HG03025 (cell line): Measurements from ENCODE around the gene NOP16.
A peak's percentile ranks its signal among the peaks of the same experiment; 100 is the strongest.

Experiments used
- ATAC-seq: cut with Tn5 transposase; IDR thresholded peaks from one replicate; pipeline ENCODE4 v1.9.1; 2021; ENCODE audit warnings: mild to moderate bottlenecking, moderate library complexity; ENCODE audit not compliant: unreplicated experiment, low FRiP score

NOP16 gene

DNA sequence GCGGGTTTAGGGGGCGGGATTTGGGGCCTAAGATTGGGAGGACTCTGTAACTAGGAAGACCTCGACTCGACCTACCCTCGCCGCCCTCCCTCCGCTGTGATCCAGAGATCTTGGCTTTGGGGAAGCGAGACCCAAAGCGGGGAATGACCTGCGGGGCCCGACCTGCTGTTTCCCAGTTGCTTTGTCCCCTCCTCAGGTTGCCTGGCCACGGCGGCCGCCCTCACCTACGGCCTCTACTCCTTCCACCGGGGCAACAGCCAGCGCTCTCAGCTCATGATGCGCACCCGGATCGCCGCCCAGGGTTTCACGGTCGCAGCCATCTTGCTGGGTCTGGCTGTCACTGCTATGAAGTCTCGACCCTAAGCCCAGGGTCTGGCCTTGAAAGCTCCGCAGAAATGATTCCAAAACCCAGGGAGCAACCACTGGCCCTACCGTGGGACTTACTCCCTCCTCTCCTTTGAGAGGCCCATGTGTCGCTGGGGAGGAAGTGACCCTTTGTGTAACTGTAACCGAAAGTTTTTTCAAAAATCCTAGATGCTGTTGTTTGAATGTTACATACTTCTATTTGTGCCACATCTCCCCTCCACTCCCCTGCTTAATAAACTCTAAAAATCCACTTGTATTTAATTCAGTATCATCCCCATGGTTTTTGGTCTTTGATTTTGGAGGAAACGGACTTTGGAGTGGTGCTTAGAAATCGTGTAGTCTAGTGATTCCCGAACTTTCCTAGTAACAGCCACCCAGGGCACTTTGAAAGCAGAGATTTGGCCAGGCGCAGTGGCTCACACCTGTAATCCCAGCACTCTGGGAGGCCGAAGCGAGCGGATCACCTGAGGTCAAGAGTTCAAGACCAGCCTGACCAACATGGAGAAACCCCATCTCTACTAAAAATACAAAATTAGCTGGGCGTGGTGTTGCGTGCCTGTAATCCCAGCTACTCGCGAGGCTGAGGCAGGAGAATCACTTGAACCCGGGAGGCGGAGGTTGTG lies 1.0 kb upstream of the NOP16 start:
- peak; percentile 27 for ATAC-seq

GRCh38 chr5:176388003-176388443 lies 375 bp downstream of the NOP16 start:
- ATAC-seq, result no peak

- no peak for ATAC-seq
These were observed 943 bp downstream of the NOP16 start for GRCh38 chr5:176387384-176387925.

- ATAC-seq, result no peak
These were observed 1.9 kb downstream of the NOP16 start for GRCh38 chr5:176386491-176386890.

GRCh38 chr5:176384991-176385390 lies 3.4 kb downstream of the NOP16 start:
- ATAC-seq, result no peak

- no peak for ATAC-seq
These were observed 4.0 kb downstream of the NOP16 start for GRCh38 chr5:176384366-176384930.

DNA sequence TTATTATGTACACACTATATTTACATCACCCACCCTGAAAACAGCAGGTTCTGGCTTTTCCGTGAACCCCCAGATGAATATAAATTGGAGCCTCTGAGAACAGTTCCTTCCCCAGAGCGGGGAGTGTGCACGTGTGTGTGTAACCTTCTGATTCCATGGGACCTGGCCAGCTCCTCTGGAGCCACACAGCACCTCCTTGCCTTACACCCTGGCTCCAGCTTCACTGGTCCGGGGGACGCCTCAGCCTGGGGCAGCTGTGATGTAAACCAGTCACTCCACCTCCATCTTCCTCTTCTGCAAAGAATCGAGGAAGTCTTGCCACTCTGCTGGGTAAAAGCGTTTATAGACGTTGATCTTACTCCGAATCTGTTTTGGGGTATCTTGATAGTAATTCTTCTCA lies 4.4 kb downstream of the NOP16 start:
- no peak for ATAC-seq

DNA sequence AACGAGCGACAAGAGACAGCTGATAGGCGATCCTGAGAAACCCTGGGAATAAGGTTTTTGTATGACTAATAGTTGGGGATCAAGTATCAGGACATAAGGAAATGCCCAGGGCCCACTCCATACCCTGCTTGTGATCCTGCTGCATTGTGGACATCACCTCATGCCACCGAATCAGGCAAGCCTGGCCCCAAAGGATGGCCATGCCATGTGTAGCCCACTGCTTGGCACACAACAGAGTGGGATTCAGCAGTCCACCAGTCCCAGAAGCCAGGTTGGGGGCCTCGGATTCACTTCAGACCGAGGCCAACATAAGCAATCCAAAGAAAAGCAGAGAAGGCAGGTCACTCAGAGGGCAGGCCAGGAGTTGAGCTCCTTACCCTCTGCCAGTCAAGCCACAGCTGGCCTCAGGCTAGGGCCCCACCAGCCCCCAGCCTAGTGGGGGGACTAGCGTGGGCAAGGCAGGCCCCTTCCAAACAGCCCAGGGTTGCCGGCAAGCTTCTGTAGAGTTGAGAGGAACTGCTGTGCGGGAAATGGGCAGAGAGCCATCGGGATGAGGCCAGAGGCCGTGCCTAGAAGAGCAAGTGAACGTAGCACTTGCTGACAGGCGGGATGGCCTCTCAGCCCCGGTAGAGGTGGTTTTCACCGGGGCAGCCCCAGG lies 5.0 kb downstream of the NOP16 start:
- no peak for ATAC-seq

- no peak for ATAC-seq
These were observed 5.7 kb downstream of the NOP16 start for GRCh38 chr5:176382721-176383120.

DNA sequence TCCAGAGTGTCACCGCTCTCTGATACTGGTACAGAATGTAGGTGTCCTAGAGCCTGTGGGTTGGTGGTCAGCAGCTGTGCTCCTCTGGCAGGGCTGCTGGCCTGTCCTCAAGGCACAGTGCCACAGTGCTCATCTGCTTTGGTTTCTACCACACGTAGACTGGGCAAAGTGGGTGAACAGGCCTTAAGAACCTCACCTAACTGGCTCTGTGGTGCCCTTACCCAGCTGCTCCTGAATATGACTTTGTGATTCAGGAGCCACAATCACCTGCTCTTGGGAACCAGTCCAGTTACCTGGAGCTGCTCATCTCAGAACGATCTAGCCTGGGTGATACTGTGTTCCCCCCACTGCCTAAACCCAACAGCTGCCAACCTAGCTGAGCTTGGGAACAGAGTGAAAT lies 6.4 kb downstream of the NOP16 start:
- no peak for ATAC-seq

DNA sequence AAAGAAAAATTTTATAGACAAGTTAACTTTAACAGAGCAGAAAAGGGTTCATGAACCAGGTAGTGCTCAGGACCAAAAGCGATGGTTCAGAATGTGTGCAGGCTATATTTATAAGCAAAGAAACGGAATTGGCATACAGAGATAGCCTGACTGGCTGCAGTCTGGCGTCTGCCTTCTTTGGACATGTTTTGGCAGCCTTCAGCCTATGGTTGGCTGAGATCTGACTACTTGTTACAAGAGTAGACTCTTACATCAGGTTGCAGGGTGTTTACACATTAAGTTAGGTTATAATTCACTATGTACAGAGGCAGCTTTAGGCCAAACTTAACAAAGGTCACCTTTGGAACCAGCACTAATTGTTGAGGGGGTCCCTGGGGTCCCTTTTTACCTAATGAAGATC lies 7.0 kb downstream of the NOP16 start:
- no peak for ATAC-seq

GRCh38 chr5:176379881-176380280 lies 8.5 kb downstream of the NOP16 start:
- ATAC-seq, result peak; percentile 52

DNA sequence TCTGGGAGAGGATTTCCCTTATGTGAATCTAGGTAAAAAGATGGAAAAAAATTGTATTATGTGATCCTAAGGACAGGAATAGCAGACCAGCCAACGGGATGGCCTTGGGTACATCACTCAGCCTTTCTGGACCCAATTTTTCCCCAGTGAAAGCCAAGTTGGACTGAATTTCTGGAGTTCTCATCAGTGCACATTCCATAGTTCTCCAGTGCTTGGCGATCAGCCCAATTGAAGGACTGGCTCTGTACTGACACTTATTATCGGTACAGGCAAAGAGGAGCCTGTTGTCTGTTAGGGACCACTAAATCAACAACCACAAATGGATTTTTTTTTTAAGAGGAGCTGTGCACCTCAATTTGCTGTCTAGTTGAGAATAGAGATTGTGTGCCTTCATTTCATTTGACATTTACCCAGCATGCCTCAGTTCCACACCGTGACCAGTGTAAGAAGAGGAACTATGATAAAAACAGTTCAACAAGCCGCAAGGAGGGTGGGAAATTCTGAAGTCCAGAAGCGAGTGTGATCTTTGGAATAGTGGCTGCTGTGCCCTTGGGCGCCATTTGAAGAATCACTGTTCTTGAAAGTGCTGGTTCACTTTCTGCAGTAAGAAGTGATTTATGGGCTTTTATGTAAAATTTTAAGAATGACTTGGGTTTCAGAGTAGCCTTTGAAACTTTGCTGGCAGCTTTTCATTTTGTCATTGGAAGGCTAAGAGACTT lies 15.1 kb downstream of the NOP16 start:
- no peak for ATAC-seq

GRCh38 chr5:176371621-176372539 lies 16.5 kb downstream of the NOP16 start:
- no peak for ATAC-seq

GRCh38 chr5:176369934-176370711 lies 18.3 kb downstream of the NOP16 start:
- ATAC-seq, result no peak

DNA sequence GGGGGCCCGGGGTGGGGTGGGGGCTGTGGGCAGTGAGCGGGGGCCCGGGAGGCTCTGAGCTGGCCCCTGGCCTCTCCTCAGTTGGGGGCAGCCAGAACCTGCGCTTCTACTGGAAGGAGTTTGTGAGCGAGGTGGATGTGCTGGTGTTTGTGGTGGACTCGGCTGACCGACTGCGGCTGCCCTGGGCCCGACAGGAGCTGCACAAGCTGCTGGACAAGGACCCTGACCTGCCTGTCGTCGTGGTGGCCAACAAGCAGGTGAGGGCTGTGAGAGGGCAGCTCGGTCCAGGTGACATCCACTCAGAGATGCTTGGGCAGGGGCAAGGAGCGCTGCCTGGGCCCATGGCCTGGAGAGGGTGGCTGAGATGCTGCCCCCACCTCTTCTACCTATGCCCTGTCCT lies 19.7 kb downstream of the NOP16 start:
- no peak for ATAC-seq

GRCh38 chr5:176366232-176366894 lies 22.0 kb downstream of the NOP16 start:
- no peak for ATAC-seq
